ENCODE measurements around the gene CNNM2.
"Not testable (repeated sequence)": the region's sequence is repeated elsewhere in the genome, so short reads cannot be mapped to it uniquely, and the experiment has no call there.

The CNNM2 gene

DNA sequence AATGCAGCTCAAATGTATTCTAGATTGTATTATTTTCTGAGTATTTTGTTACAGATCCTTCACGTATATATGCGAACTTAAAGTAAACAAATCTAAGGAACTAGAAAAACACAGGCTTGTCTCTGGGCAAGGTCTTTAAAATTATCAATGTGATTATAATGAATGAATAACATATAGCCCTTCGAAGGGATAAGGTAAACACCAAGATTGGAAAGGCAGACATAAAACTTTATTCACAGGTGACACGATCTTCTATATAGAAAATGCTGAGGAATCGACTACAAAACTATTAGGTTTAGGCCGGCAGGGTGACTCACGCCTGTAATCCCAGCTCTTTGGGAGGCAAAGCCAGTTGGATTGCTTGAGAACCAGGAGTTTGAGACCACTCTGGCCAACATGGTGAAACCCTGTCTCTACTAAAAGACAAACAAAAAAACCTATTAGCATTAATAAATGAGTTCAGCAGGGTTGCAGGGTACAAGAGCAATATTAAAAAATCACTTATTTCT lies 80.4 kb downstream of the CNNM2 start:
- peak; percentile 15 for DNase-seq (ENCODE audit: low read depth)
- no peak overlapping the region for H3K4me3 ChIP-seq (ENCODE audit: low read length)
- TF ChIP-seq CTCF (IDR thresholded peaks at IDR 0.05; ENCODE audit: insufficient read depth, low read depth, low read length, missing control alignments), result no peak

GRCh38 chr10:103000050-103000449 lies 82.0 kb downstream of the CNNM2 start:
- DNase-seq (ENCODE audit: low read depth); H3K4me3 ChIP-seq (ENCODE audit: low read length): not testable (repeated sequence)

DNA sequence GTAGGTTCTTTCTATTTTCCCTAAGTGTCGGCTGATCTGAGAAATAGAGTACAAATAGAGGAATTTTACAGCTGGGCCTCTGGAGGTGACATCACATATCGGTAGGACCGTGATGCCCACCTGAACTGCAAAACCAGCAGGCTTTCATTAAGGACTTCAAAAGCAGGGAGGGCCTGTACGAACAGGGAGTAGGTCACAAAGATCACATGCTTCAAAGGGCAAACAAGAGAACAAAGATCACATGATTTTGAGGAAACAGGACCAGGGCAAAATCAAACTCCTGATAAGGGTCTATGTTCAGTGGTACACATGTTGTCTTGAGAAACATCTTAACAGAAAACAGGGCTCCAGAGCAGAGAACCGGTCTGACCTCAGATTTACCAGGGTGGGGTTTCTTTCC lies 88.9 kb downstream of the CNNM2 start:
- DNase-seq (ENCODE audit: low read depth), result no peak
- no peak overlapping the region for H3K4me3 ChIP-seq (ENCODE audit: low read length)
- no peak for TF ChIP-seq CTCF (IDR thresholded peaks at IDR 0.05; ENCODE audit: insufficient read depth, low read depth, low read length, missing control alignments)

DNA sequence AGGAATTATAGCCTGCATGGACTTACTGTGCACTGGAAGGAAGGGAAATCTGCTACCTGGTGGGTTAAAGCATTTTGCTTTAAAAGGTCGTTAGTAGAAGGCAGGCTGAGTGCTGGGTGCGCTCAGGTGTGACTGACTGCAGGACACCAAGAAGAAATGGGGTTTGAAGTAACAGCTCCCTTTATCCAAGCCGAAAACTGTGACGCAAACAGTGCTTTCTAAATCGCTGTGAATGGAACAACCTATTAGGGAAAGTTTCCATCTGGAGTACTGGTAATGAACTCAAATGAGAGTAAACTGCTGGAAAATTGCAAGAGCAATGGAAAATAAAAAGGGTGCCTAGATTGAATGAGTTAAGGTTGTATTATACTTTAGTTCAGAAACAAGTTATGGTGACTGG lies 95.3 kb downstream of the CNNM2 start:
- TF ChIP-seq CTCF (IDR thresholded peaks at IDR 0.05; ENCODE audit: insufficient read depth, low read depth, low read length, missing control alignments), result no peak
- DNase-seq (ENCODE audit: low read depth), result no peak

DNA sequence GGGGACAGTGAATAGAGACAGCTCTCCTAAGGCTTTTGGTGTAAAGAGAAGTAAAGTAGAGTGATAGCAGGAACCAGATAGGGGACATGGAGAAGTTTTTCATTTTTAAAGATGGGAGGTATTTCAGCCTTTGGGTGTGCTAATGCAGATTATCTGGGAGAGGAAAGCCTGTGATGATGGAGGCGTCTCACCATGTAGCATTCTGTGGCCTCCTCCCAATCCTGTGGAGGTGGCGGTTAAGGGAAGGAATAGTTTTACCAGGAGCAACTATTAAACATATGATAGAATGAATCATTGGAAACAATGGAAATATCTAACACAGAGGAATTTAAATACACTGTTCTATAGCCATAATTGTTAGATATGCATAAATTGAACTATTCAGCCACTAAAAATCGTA lies 101.3 kb downstream of the CNNM2 start:
- no peak for TF ChIP-seq CTCF (IDR thresholded peaks at IDR 0.05; ENCODE audit: insufficient read depth, low read depth, low read length, missing control alignments)
- no peak overlapping the region for H3K4me3 ChIP-seq (ENCODE audit: low read length)
- no peak for DNase-seq (ENCODE audit: low read depth)

More for the DNA sequence above, 95.3 kb downstream of the CNNM2 start:
- H3K4me3 ChIP-seq (ENCODE audit: low read length), result no peak overlapping the region

- no peak for TF ChIP-seq CTCF (IDR thresholded peaks at IDR 0.05; ENCODE audit: insufficient read depth, low read depth, low read length, missing control alignments)
- DNase-seq (ENCODE audit: low read depth), result no peak
- H3K4me3 ChIP-seq (ENCODE audit: low read length), result no peak overlapping the region
These were observed 103.2 kb downstream of the CNNM2 start for GRCh38 chr10:103021150-103021899.

DNA sequence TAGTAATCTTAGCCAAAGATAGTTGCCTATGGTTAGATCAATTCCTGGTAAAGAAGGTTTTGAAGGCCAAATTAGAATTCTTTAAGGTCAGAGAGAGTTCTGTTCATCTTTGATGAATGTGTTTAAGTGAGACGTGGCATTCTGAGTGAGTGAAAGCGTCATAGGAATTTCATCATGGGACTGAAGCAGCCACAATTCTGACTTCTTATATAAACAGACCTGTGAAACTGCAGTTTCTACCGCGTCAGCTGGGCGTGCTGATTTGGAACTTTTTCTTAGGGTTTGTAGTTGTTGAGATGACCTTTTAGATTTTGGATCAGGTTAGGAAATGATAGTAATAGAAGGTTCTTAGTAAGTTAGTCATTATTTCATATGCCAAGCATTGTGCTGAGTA lies 103.8 kb downstream of the CNNM2 start:
- H3K4me3 ChIP-seq (ENCODE audit: low read length), result no peak overlapping the region
- peak; percentile 15 for DNase-seq (ENCODE audit: low read depth)
- TF ChIP-seq CTCF (IDR thresholded peaks at IDR 0.05; ENCODE audit: insufficient read depth, low read depth, low read length, missing control alignments), result no peak

Data from epithelial cell of esophagus (primary cell).